ENCODE data around the gene CXCR1. TPM values are rescaled to one million over a fixed set of nuclear protein-coding genes. Genes with fewer than 3 reads are reported as not detected.

CXCR1 gene
- total and polyA plus RNA-seq, 2 of the 4 experiments (the other 2 are of a cell fraction) = not detected

GRCh38 chr2:218149098-218149497 lies 17.7 kb downstream of the CXCR1 start:
- Histone ChIP-seq H2AK5ac (ENCODE audit: low read depth, low read length) (no peak overlapping the region), H3K56ac (ENCODE audit: extremely low read depth, insufficient read depth, low read length) (no peak overlapping the region), H3K27me3 (ENCODE audit: control insufficient read depth, insufficient read depth, low read length) (peaks cover 40% of the 10 kb centered on the region), H3K4ac (ENCODE audit: low read depth, low read length) (no peak overlapping the region), H3K27ac (ENCODE audit: insufficient read depth, low read length) (no peak overlapping the region), H3K9ac (ENCODE audit: low read depth, low read length) (no peak overlapping the region), H4K8ac (ENCODE audit: low read depth in 2 of 2, low read length in 2 of 2) (no peak overlapping the region), H3K18ac (ENCODE audit: low read depth, low read length) (no peak overlapping the region), H2AK9ac (replicated peaks; ENCODE audit: low read depth, low read length, poor library complexity) (no peak overlapping the region), H2AFZ (replicated peaks; ENCODE audit: low read length, poor library complexity) (no peak overlapping the region), H4K91ac (ENCODE audit: insufficient read depth, low read depth, low read length) (no peak overlapping the region), H4K5ac (ENCODE audit: low read depth, low read length) (no peak overlapping the region), H3K79me1 (ENCODE audit: low read depth in 1 of 2, low read length in 2 of 2) (no peaks in the 10 kb centered on the region), H3K4me2 (ENCODE audit: low read depth, low read length) (no peak overlapping the region), H2BK5ac (ENCODE audit: low read depth, low read length, poor library complexity, severe bottlenecking) (no peak overlapping the region), H4K20me1 (ENCODE audit: insufficient read depth, low read length) (no peaks in the 10 kb centered on the region), H3K4me1 (ENCODE audit: control insufficient read depth, insufficient read depth, low read length) (peaks cover 2% of the 10 kb centered on the region; the same call in 1 of the 2 replicates), H3K4me3 (ENCODE audit: insufficient read depth, low read depth, low read length) (no peak overlapping the region), H2BK15ac (ENCODE audit: low read depth, low read length) (no peak overlapping the region), H3K9me3 (ENCODE audit: control insufficient read depth, insufficient read depth, low read length) (0 out of 2 replicates have a peak, but pooled peaks cover 1% of the 10 kb centered on the region), H3K36me3 (ENCODE audit: control insufficient read depth, insufficient read depth, low read length) (no peaks in the 10 kb centered on the region), H3K9me1 (ENCODE audit: insufficient read depth, low read length) (no peaks in the 10 kb centered on the region), H2BK20ac (ENCODE audit: low read depth, low read length) (no peak overlapping the region), H3K23ac (ENCODE audit: low read depth, low read length) (no peak overlapping the region), H2BK120ac (ENCODE audit: low read depth, low read length) (no peak overlapping the region), H3K14ac (replicated peaks; ENCODE audit: low read depth, low read length) (no peak overlapping the region)
- in situ Hi-C loops (cut with MboI; ENCODE audit: low sequenced_read_pairs) (no loop called here), dilution Hi-C loops (cut with HindIII; ENCODE audit: low sequenced_read_pairs, unreplicated experiment) (no loop called here), intact Hi-C loops (cut with micrococcal nuclease) (no loop called here)
- WGBS, 2 experiments (ENCODE audit: extremely low coverage in 2 of 2, insufficient read length in 1 of 2) = 86% methylated on average over 1 of the region's 5 CpGs; no CpG with 5 or more reads in 1 of the 2 experiments
- TF ChIP-seq CHD1 (IDR thresholded peaks at IDR 0.05; ENCODE audit: low read depth, low read length) (no peak), CTCF (conservative IDR thresholded peaks at IDR 0.05; ENCODE audit: low read depth, low read length) (no peak), RCOR1 (IDR thresholded peaks at IDR 0.05; ENCODE audit: insufficient replicate concordance, low read length) (no peak), NFE2L2 (IDR thresholded peaks at IDR 0.05; ENCODE audit: low read depth, low read length) (no peak), CEBPB (IDR thresholded peaks at IDR 0.05; ENCODE audit: low read depth, low read length) (no peak), MAFK (IDR thresholded peaks at IDR 0.05; ENCODE audit: low read depth, low read length) (no peak), SMC3 (IDR thresholded peaks at IDR 0.05; ENCODE audit: low read depth, low read length) (no peak), ELK1 (IDR thresholded peaks at IDR 0.05; ENCODE audit: borderline replicate concordance, low read depth, low read length) (no peak), RAD21 (IDR thresholded peaks at IDR 0.05; ENCODE audit: low read length) (no peak), USF2 (IDR thresholded peaks at IDR 0.05; ENCODE audit: low read depth, low read length) (no peak), MXI1 (IDR thresholded peaks at IDR 0.05; ENCODE audit: borderline replicate concordance, low read depth, low read length) (no peak), MAZ (IDR thresholded peaks at IDR 0.05; ENCODE audit: borderline replicate concordance, low read depth, low read length) (no peak), RFX5 (IDR thresholded peaks at IDR 0.05; ENCODE audit: low read depth, low read length) (no peak), POLR2A (IDR thresholded peaks at IDR 0.05; ENCODE audit: low read depth, low read length) (no peak), FOS (IDR thresholded peaks at IDR 0.05; ENCODE audit: low read depth, low read length) (no peak), BHLHE40 (IDR thresholded peaks at IDR 0.05; ENCODE audit: low read depth, low read length) (no peak)
- CTCF ChIA-PET = no interaction called here
- ATAC-seq (ENCODE audit: low read depth) (no peak), DNase-seq (no peak)
- POLR2A ChIA-PET (ENCODE audit: unreplicated experiment) = no interaction called here
- BruUV-seq (replicated peaks) = no TSS peak

Measured in IMR-90 (cell line).